ENCODE data around the gene UIMC1.
"Not testable (repeated sequence)": the region's sequence is repeated elsewhere in the genome, so short reads cannot be mapped to it uniquely, and the experiment has no call there.

- TF ChIP-seq POLR2A (IDR thresholded peaks at IDR 0.05), result not testable (repeated sequence)
- TF ChIP-seq, protein P1, sequence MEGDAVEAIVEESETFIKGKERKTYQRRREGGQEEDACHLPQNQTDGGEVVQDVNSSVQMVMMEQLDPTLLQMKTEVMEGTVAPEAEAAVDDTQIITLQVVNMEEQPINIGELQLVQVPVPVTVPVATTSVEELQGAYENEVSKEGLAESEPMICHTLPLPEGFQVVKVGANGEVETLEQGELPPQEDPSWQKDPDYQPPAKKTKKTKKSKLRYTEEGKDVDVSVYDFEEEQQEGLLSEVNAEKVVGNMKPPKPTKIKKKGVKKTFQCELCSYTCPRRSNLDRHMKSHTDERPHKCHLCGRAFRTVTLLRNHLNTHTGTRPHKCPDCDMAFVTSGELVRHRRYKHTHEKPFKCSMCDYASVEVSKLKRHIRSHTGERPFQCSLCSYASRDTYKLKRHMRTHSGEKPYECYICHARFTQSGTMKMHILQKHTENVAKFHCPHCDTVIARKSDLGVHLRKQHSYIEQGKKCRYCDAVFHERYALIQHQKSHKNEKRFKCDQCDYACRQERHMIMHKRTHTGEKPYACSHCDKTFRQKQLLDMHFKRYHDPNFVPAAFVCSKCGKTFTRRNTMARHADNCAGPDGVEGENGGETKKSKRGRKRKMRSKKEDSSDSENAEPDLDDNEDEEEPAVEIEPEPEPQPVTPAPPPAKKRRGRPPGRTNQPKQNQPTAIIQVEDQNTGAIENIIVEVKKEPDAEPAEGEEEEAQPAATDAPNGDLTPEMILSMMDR (IDR thresholded peaks at IDR 0.05), result not testable (repeated sequence)
Measured at GRCh38 chr5:176873011-176873410, 133.6 kb downstream of the UIMC1 start.

Data from adrenal gland (tissue), 5 donors.